KOPT-K1 (cell line): Measurements from ENCODE around the gene ALG8.

Experiments
- H3K27ac ChIP-seq: fragments of 200-600 bp; sonication (generic); 2 replicates; pipeline ENCODE4 v1.5.1; 2016; ENCODE audit warnings: antibody characterized with exemption, mild to moderate bottlenecking, low read depth, low read length; ENCODE audit not compliant: poor library complexity, severe bottlenecking
- H3K36me3 ChIP-seq: fragments of 200-600 bp; sonication (generic); 2 replicates; pipeline ENCODE4 v1.5.1; 2017; ENCODE audit warnings: antibody characterized with exemption, mild to moderate bottlenecking, low read length, moderate library complexity; ENCODE audit not compliant: insufficient read depth
- H3K9me3 ChIP-seq: fragments of 200-600 bp; sonication (generic); 2 replicates; pipeline ENCODE4 v1.5.1; 2017; ENCODE audit warnings: antibody characterized with exemption, low read length, mild to moderate bottlenecking; ENCODE audit not compliant: insufficient read depth, poor library complexity, severe bottlenecking

ALG8 gene

DNA sequence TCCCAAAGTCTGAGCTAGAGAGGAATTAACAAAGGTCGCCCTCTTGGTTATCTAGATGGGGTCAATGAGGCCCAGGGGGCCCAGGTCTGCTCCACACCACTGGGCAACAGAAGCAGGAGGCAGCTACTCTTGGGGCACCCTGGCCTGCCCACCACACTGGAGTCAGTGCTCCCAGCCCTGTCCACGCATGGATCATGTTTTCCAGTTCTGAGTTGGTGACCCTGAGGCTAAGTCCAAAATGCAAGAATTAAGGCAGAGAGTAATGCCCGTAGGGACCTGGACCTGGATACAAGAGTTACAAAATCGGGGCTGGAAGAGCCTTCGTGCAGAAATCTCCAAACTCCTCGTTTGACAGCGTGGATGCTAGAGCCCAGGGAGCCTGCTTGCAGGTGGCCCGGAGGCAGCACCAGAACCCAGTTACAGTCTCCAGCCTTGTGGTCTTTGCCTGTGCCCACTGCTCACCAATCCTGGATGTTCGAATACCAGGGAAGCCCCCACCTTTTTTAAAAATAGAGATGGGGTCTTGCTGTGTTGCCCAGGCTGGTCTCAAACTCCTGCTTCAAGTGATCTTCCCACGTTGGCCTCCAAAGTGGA is 81.9 kb downstream of the ALG8 start:
- no peaks in the 10 kb centered on the region for H3K36me3 ChIP-seq
- H3K9me3 ChIP-seq, result no peaks in the 10 kb centered on the region
- H3K27ac ChIP-seq, result no peak overlapping the region

DNA sequence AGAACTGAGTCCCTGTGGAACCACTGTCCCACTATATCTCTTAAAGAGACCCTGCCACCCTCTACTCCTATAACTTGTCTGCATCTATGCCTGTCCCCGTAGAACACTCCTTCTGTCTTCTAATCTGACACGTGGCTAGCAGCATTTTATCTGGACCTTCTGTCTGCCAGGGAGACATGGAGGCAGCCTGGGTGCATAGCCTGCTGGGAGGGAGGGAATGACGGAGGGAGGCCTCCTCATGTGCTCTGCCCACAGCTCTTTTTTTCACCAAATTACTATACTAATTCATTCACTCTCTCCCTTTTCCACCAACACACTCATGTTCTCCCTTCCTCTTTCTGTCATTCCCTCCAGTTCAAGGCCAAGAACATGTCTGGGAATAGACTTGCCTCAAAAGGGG is 83.3 kb downstream of the ALG8 start:
- no peak overlapping the region for H3K27ac ChIP-seq
- H3K9me3 ChIP-seq, result no peaks in the 10 kb centered on the region
- no peaks in the 10 kb centered on the region for H3K36me3 ChIP-seq

DNA sequence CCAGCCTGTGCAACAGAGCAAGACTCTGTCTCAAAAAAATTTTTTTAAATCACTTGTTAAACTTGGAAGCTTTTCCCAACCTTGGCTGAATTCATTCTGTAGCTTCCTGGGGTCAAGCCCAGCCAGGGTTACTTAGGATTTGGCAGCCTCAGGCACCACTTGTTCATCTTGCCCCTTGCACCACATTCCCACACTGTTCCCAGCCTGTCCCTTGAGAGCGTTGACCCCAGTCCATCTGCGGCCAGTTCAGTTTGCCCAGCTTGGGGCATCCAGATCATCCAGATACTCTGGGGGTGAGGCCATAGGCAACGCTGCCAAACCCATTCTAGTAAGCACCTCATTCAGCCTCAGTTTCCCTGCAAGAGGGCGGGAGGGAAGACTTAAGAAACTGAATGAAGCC is 84.5 kb downstream of the ALG8 start:
- Histone ChIP-seq H3K27ac (no peak overlapping the region), H3K36me3 (no peaks in the 10 kb centered on the region), H3K9me3 (no peaks in the 10 kb centered on the region)

DNA sequence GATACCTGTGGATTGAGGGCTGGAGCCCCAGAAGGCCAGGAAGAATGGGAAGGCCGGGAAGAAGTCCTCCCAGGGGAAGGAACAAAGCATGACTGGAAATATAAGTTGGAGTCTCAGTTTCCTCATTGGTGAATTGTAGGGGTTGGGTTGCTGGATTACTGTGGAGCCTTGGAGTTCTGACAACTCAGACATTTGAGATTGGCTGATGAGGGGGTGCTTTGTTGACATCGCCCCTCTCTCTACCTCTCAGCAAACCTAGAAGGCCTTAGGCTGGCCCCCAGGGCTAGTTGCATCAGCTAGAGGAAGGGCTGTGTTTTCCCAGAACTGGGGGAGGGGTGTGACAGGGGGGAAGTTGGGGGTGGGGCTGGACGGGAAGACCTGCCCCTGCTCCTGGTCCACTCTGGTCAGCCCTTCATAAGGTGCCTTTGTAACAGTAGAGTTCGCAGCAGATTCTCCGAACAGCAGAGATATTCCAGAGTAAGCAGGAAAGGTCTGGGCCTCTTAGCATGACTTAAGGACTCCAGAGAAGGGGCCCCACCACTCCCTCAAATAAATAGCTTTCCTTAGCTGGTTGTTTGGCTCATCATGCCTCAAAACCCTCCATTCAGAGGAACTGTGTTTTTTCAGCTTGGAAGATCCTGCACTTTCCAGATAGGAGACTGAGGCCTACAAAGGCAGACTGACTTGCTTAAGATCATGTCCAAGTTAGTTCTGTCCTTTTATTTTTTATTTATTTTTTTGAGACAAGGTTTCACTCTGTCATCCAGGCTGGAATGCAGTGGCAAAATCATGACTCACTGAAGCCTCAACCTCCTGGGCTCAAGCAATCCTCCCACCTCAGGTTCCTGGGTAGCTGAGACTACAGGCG is 88.2 kb downstream of the ALG8 start:
- H3K36me3 ChIP-seq, result no peaks in the 10 kb centered on the region
- no peaks in the 10 kb centered on the region for H3K9me3 ChIP-seq
- H3K27ac ChIP-seq, result no peak overlapping the region
